Retinal pigment epithelial cell (primary cell): ENCODE data around the gene PRSS48.
"Not testable (repeated sequence)": the region's sequence is repeated elsewhere in the genome, so short reads cannot be mapped to it uniquely, and the experiment has no call there.

Source experiments
- DNase-seq: peaks from one replicate; pipeline ENCODE4 v3.0.0-alpha.2; 2010; ENCODE audit warnings: low read depth
- H3K4me3 ChIP-seq: 2 replicates; pipeline ENCODE4 v1.5.1; 2011; ENCODE audit warnings: mild to moderate bottlenecking, low read length, control low read depth, moderate library complexity
- CTCF ChIP-seq: conservative IDR thresholded peaks from 2 replicates; pipeline ENCODE4 v1.5.1; 2011; ENCODE audit warnings: low read depth, low read length, control low read depth, inconsistent platforms

PRSS48 gene

GRCh38 chr4:151316645-151317044 lies 39.7 kb downstream of the PRSS48 start:
- H3K4me3 ChIP-seq = no peak overlapping the region
- DNase-seq = no peak
- no peak for TF ChIP-seq CTCF

GRCh38 chr4:151318307-151319006 lies 41.5 kb downstream of the PRSS48 start:
- DNase-seq = no peak
- no peak overlapping the region for H3K4me3 ChIP-seq
- TF ChIP-seq CTCF = no peak

- DNase-seq = no peak
- TF ChIP-seq CTCF = no peak
- no peak overlapping the region for H3K4me3 ChIP-seq
Observed at GRCh38 chr4:151319490-151319889, 42.5 kb downstream of the PRSS48 start.

GRCh38 chr4:151321586-151321985 lies 44.6 kb downstream of the PRSS48 start:
- H3K4me3 ChIP-seq = no peak overlapping the region
- DNase-seq = no peak
- TF ChIP-seq CTCF = no peak

GRCh38 chr4:151322161-151322560 lies 45.2 kb downstream of the PRSS48 start:
- not testable (repeated sequence) for DNase-seq, H3K4me3 ChIP-seq

GRCh38 chr4:151322570-151322969 lies 45.6 kb downstream of the PRSS48 start:
- no peak for TF ChIP-seq CTCF
- DNase-seq = no peak
- no peak overlapping the region for H3K4me3 ChIP-seq

GRCh38 chr4:151323667-151324066 lies 46.7 kb downstream of the PRSS48 start:
- no peak for TF ChIP-seq CTCF
- H3K4me3 ChIP-seq = peak overlapping the region; percentile 74

More at GRCh38 chr4:151323667-151324066, 46.7 kb downstream of the PRSS48 start:
- no peak for DNase-seq
